H1 (cell line): Measurements from ENCODE around the gene ACCSL. TPM values are rescaled to one million over a fixed set of nuclear protein-coding genes. Genes with fewer than 3 reads are reported as not detected.
A peak's percentile ranks its signal among the peaks of the same experiment; 100 is the strongest.

Source experiments
- CTCF ChIA-PET: fragments of 300-600 bp; sonication (Branson Sonifier 250); formaldehyde crosslinking; loops from one replicate; lab custom pipeline; 2021; ENCODE audit not compliant: partially characterized antibody; lab: Charles Lee
- POLR2A ChIA-PET: fragments of 300-600 bp; sonication (Branson Sonifier 250); formaldehyde crosslinking; loops from one replicate; lab custom pipeline; 2021; ENCODE audit warnings: inconsistent platforms; ENCODE audit not compliant: partially characterized antibody; lab: Charles Lee
- DNase-seq, 2 experiments: peaks; one replicate each; pipeline versions ENCODE4 v3.0.0 to v3.0.0-alpha.2; 2010 to 2022; ENCODE audit warnings: low spot score in 2 of 2, low read depth in 1 of 2, mixed read lengths in 1 of 2
- FAIRE-seq: peaks from 2 replicates; lab custom pipeline; 2011; peaks lifted over from hg19 to GRCh38; lab: Jason Lieb, UNC
- H2AFZ ChIP-seq: 2 replicates; pipeline ENCODE4 v1.8.1; 2012; ENCODE audit warnings: low read length, inconsistent platforms
- H2AK5ac ChIP-seq: 2 replicates; pipeline ENCODE4 v1.6.1; 2013; ENCODE audit warnings: low read depth, low read length
- H2BK120ac ChIP-seq: replicated peaks from 2 replicates; pipeline ENCODE3; 2013; ENCODE audit warnings: low read depth, low read length, inconsistent platforms
- H2BK12ac ChIP-seq: 2 replicates; pipeline ENCODE4 v1.6.1; 2013; ENCODE audit warnings: low read depth, low read length
- H2BK15ac ChIP-seq: 2 replicates; pipeline ENCODE4 v1.6.1; 2013; ENCODE audit warnings: low read length
- H2BK20ac ChIP-seq: 2 replicates; pipeline ENCODE4 v1.6.1; 2013; ENCODE audit warnings: low read length
- H2BK5ac ChIP-seq: 2 replicates; pipeline ENCODE4 v1.6.1; 2013; ENCODE audit warnings: low read depth, low read length
- H3K14ac ChIP-seq: 2 replicates; pipeline ENCODE4 v1.6.1; 2013; ENCODE audit warnings: inconsistent platforms; ENCODE audit not compliant: insufficient read length
- H3K18ac ChIP-seq: 2 replicates; pipeline ENCODE4 v1.6.1; 2013; ENCODE audit warnings: low read length; ENCODE audit errors: extremely low read depth
- H3K23ac ChIP-seq: 2 replicates; pipeline ENCODE4 v1.6.1; 2013; ENCODE audit warnings: inconsistent platforms; ENCODE audit not compliant: insufficient read length
- H3K23me2 ChIP-seq: 2 replicates; pipeline ENCODE4 v1.6.1; 2013; ENCODE audit warnings: low read depth, low read length
- H3K27ac ChIP-seq: 2 replicates; pipeline ENCODE4 v1.6.1; 2011; ENCODE audit warnings: low read depth, low read length, inconsistent platforms
- H3K27me3 ChIP-seq, 4 experiments: replicated peaks in 1 of 4; 1 replicate in 1 of 4; 2 replicates in 3 of 4; pipeline versions ENCODE4 v1.6.1 to v1.8.1; 2011 to 2013; ENCODE audit warnings: low read length in 3 of 4, mild to moderate bottlenecking in 3 of 4, inconsistent platforms in 2 of 4, mixed read lengths in 2 of 4, moderate library complexity in 1 of 4; ENCODE audit not compliant: control insufficient read depth in 3 of 4, insufficient read depth in 3 of 4; ENCODE audit errors: extremely low read depth in 1 of 4
- H3K36me3 ChIP-seq, 4 experiments: 2 replicates each; pipeline versions ENCODE4 v1.6.1 to v1.8.1; 2011 to 2013; ENCODE audit warnings: mild to moderate bottlenecking in 4 of 4, low read length in 3 of 4, moderate library complexity in 2 of 4, control low read depth in 1 of 4, inconsistent platforms in 1 of 4; ENCODE audit not compliant: insufficient read depth in 4 of 4, control insufficient read depth in 2 of 4
- H3K4ac ChIP-seq: replicated peaks from 2 replicates; pipeline ENCODE3; 2013; ENCODE audit warnings: low read length, low read depth, mixed read lengths, inconsistent platforms; ENCODE audit not compliant: insufficient read length
- H3K4me1 ChIP-seq, 4 experiments: replicated peaks in 1 of 4; 1 replicate in 1 of 4; 2 replicates in 3 of 4; pipeline versions ENCODE4 v1.6.1 to v1.8.1; 2011 to 2013; ENCODE audit warnings: low read length in 3 of 4, inconsistent platforms in 2 of 4, mixed read lengths in 1 of 4; ENCODE audit not compliant: insufficient read depth in 4 of 4, control insufficient read depth in 3 of 4
- H3K4me2 ChIP-seq, 2 experiments: 2 replicates each; pipeline versions ENCODE4 v1.6.1 to v1.8.1; 2011 to 2013; ENCODE audit warnings: low read depth in 2 of 2, low read length in 2 of 2, control low read depth in 1 of 2, inconsistent platforms in 1 of 2, mild to moderate bottlenecking in 1 of 2; ENCODE audit not compliant: insufficient read depth in 1 of 2
- H3K4me3 ChIP-seq, 4 experiments: fragments of 200-600, 300-600 bp in 1 of 4; sonication (generic), shearing (Covaris generic), sonication (Bioruptor Twin) in 1 of 4; 2 replicates each; pipeline versions ENCODE4 v1.5.1 to v1.8.1; 2011 to 2016; ENCODE audit warnings: low read length in 4 of 4, low read depth in 3 of 4, control low read depth in 2 of 4, inconsistent platforms in 2 of 4, mild to moderate bottlenecking in 2 of 4, mixed read lengths in 1 of 4, moderate library complexity in 1 of 4; ENCODE audit not compliant: insufficient read depth in 2 of 4; ENCODE audit errors: extremely low read depth in 1 of 4
- H3K56ac ChIP-seq: replicated peaks from 2 replicates; pipeline ENCODE3; 2013; ENCODE audit warnings: low read depth, mild to moderate bottlenecking, mixed read lengths, low read length, inconsistent platforms; ENCODE audit not compliant: insufficient read length
- H3K79me1 ChIP-seq: 2 replicates; pipeline ENCODE4 v1.6.1; 2013; ENCODE audit warnings: low read depth, low read length, control low read depth
- H3K79me2 ChIP-seq, 2 experiments: 2 replicates each; pipeline versions ENCODE4 v1.6.1 to v1.8.1; 2012 to 2013; ENCODE audit warnings: low read length in 2 of 2, mild to moderate bottlenecking in 2 of 2, inconsistent platforms in 1 of 2; ENCODE audit not compliant: insufficient read depth in 2 of 2, control insufficient read depth in 1 of 2
- H3K9ac ChIP-seq, 4 experiments: replicated peaks in 1 of 4; 1 replicate in 1 of 4; 2 replicates in 3 of 4; pipeline versions ENCODE4 v1.6.1 to v1.8.1; 2011 to 2013; ENCODE audit warnings: low read depth in 3 of 4, low read length in 3 of 4, control low read depth in 2 of 4, mild to moderate bottlenecking in 2 of 4, moderate library complexity in 2 of 4, inconsistent platforms in 1 of 4; ENCODE audit errors: extremely low read depth in 1 of 4
- H3K9me3 ChIP-seq, 2 experiments: 2 replicates each; pipeline versions ENCODE4 v1.6.1 to v1.8.1; 2012 to 2013; ENCODE audit warnings: mild to moderate bottlenecking in 2 of 2, moderate library complexity in 2 of 2, control low read depth in 1 of 2, inconsistent platforms in 1 of 2, low read depth in 1 of 2, low read length in 1 of 2, mixed read lengths in 1 of 2; ENCODE audit not compliant: insufficient read depth in 2 of 2
- H4K20me1 ChIP-seq, 2 experiments: replicated peaks in 1 of 2; 2 replicates each; pipeline versions ENCODE3 to v1.8.1; 2011 to 2013; ENCODE audit warnings: inconsistent platforms in 2 of 2, low read length in 2 of 2, mild to moderate bottlenecking in 1 of 2; ENCODE audit not compliant: insufficient read depth in 2 of 2, control insufficient read depth in 1 of 2
- H4K5ac ChIP-seq: 2 replicates; pipeline ENCODE4 v1.6.1; 2013; ENCODE audit warnings: low read length, low read depth, mixed read lengths, inconsistent platforms; ENCODE audit not compliant: insufficient read length
- H4K8ac ChIP-seq: 2 replicates; pipeline ENCODE4 v1.8.0; 2013; ENCODE audit warnings: mild to moderate bottlenecking, moderate library complexity, low read length, inconsistent platforms; ENCODE audit not compliant: insufficient read depth; ENCODE audit errors: extremely low read depth
- H4K91ac ChIP-seq: replicated peaks from 2 replicates; pipeline ENCODE3; 2013; ENCODE audit warnings: low read length, mixed read lengths, inconsistent platforms; ENCODE audit not compliant: insufficient read length
- RBBP5 ChIP-seq: IDR thresholded peaks from 2 replicates; pipeline ENCODE4 v1.7.1; 2012; ENCODE audit warnings: low read depth, mild to moderate bottlenecking, inconsistent platforms, low read length, moderate library complexity, borderline replicate concordance
- WGBS, 2 experiments: shearing (Covaris generic) in 1 of 2; methylation state at CpG; one replicate each; pipeline versions ENCODE4 v1.1.6 to v1.1.7; 2013 to 2015; ENCODE audit warnings: low lambda C conversion rate in 2 of 2, mixed read lengths in 2 of 2, inconsistent platforms in 1 of 2, low coverage in 1 of 2, missing lambda C conversion rate in 1 of 2; ENCODE audit not compliant: insufficient replicate concordance in 2 of 2, insufficient coverage in 1 of 2, insufficient read length in 1 of 2; ENCODE audit errors: extremely low coverage in 1 of 2, missing lambda C conversion rate in 1 of 2; 5-methylcytosine and 5-hydroxymethylcytosine counted together
- polyA plus RNA-seq, 7 experiments: library from polyadenylated mRNA; depleted of rRNA in 3 of 7; stranded (reverse) in 5 of 7; unstranded in 2 of 7; fragments of >200 nt in 5 of 7; fragments of 200-250 nt in 2 of 7; gene quantifications; 1 replicate in 5 of 7; 2 replicates in 1 of 7; 4 replicates in 1 of 7; pipeline versions ENCODE4 v1.2.1 to v1.2.3, GENCODE V29; 2011 to 2013; ENCODE audit warnings: missing spikeins in 2 of 7, mixed read lengths in 2 of 7
- total RNA-seq: library from RNA; stranded (reverse); fragmentation: NEBNext Ultra II Directional; extraction: Animal tissue kit (Norgen Biotek cat#: 25700); gene quantifications from 2 replicates; pipeline ENCODE4 v1.2.1, GENCODE V29; 2021
- TF ChIP-seq, protein P1 (sequence below), 3 experiments: IDR thresholded peaks; 1 replicate in 2 of 3; 2 replicates in 1 of 3; pipeline versions ENCODE4 v1.5.1 to v1.6.1; 2011; ENCODE audit warnings: low read length in 3 of 3, mild to moderate bottlenecking in 3 of 3, inconsistent platforms in 2 of 3, low read depth in 1 of 3, moderate library complexity in 1 of 3; ENCODE audit not compliant: insufficient read depth in 1 of 3; ENCODE audit errors: control extremely low read depth in 1 of 3

The ACCSL gene
- total and polyA plus RNA-seq, 2 of the 8 experiments (the other 6 are each of a cell fraction or from before 2014, with no cell fraction given): not detected

DNA sequence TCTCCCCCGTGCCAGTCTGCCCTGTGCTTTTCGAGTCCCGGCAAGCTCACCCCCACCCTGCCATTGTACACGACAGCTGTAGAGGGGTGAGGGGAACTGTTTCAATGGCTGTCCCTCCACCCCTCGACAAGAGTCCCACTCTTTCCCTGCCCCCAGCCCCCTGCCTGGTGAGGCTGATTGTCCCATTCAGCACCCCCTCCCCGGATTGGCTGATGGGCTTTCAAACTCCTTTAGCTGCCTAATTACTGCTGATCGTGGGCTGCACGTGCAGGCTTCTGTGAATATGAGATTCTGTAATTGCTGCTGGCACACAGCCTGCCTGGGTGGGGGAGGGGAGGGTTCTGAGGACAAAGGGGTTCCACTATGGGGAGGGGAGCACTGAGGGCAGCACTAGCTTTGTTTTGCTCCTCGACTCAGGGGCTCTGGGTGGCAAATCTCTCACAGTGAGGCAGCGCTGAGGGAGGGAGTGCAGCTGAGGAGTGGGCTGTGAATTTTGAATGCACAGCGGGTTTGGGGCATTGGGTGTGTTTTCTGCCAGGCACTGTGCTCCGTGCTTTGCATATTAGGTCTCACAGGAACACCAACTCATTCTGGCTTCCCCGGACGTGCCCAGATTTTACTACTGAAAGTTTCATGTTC lies 42.6 kb upstream of the ACCSL start:
- DNase-seq: peak in 1 of 2 experiments; percentile 52
- peaks cover 0 to 18% (median 7%) of the 10 kb centered on the region in 4 experiments; a peak in 6 of 7 replicates for H3K4me1 ChIP-seq
- H2AK5ac ChIP-seq: no peak overlapping the region
- H3K18ac ChIP-seq: peak overlapping the region; percentile 33
- no peak overlapping the region for H2BK20ac ChIP-seq
- WGBS, 2 experiments: 73% methylated on average over 10 of the region's 14 CpGs; no CpG with 5 or more reads in 1 of the 2 experiments
- no peaks in the 10 kb centered on the region; the same call in 1 of the 2 replicates for H3K23me2 ChIP-seq
- TF ChIP-seq, protein P1, sequence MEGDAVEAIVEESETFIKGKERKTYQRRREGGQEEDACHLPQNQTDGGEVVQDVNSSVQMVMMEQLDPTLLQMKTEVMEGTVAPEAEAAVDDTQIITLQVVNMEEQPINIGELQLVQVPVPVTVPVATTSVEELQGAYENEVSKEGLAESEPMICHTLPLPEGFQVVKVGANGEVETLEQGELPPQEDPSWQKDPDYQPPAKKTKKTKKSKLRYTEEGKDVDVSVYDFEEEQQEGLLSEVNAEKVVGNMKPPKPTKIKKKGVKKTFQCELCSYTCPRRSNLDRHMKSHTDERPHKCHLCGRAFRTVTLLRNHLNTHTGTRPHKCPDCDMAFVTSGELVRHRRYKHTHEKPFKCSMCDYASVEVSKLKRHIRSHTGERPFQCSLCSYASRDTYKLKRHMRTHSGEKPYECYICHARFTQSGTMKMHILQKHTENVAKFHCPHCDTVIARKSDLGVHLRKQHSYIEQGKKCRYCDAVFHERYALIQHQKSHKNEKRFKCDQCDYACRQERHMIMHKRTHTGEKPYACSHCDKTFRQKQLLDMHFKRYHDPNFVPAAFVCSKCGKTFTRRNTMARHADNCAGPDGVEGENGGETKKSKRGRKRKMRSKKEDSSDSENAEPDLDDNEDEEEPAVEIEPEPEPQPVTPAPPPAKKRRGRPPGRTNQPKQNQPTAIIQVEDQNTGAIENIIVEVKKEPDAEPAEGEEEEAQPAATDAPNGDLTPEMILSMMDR (IDR thresholded peaks at IDR 0.05; ENCODE audit: control extremely low read depth in 1 of 3, insufficient read depth in 1 of 3, low read depth in 1 of 3, low read length in 3 of 3): no peak
- 0 out of 2 replicates have a peak, but pooled peaks have one; percentile 40 for TF ChIP-seq RBBP5
- no peaks in the 10 kb centered on the region for H4K20me1 ChIP-seq
- H2BK12ac ChIP-seq: 0 out of 2 replicates have a peak overlapping the region, but pooled peaks have one; percentile 11
- peak overlapping the region; percentile 86; the same call in 1 of the 2 replicates for H2BK5ac ChIP-seq
- H3K4ac ChIP-seq: no peak overlapping the region
- no peaks in the 10 kb centered on the region for H3K79me1 ChIP-seq
- no peaks in the 10 kb centered on the region for H3K36me3 ChIP-seq
- FAIRE-seq: no peak
- H3K27ac ChIP-seq: no peak overlapping the region
- no peak overlapping the region for H3K4me3 ChIP-seq
- no peak overlapping the region for H3K56ac ChIP-seq
- H2BK15ac ChIP-seq: no peak overlapping the region
- H2AFZ ChIP-seq: peak overlapping the region; percentile 72
- POLR2A ChIA-PET: interaction anchor here (1.2 to 1.4 kb wide), 4 partner anchors 9 to 30 kb away, joined by 3 to 6 read pairs (median 4); no protein-coding TSS in a partner anchor
- no peak overlapping the region for H3K23ac ChIP-seq
- peak overlapping the region; percentile 9 for H4K8ac ChIP-seq
- H4K5ac ChIP-seq: no peak overlapping the region
- peaks cover 0 to 2% (median 0%) of the 10 kb centered on the region in 4 experiments; a peak in 1 of 7 replicates for H3K27me3 ChIP-seq
- peak overlapping the region in 1 of 2 experiments; percentile 22; a peak in 1 of 4 replicates for H3K4me2 ChIP-seq
- peak overlapping the region; percentile 66 for H4K91ac ChIP-seq
- H3K14ac ChIP-seq: no peak overlapping the region
- H2BK120ac ChIP-seq: no peak overlapping the region
- H3K79me2 ChIP-seq: no peaks in the 10 kb centered on the region
- no peaks in the 10 kb centered on the region for H3K9me3 ChIP-seq
- no peak overlapping the region for H3K9ac ChIP-seq
- CTCF ChIA-PET: interaction anchor here (1.0 to 6.8 kb wide), 5 partner anchors 14 to 116 kb away, joined by 4 to 52 read pairs (median 5); no protein-coding TSS in a partner anchor
